H1 (cell line): ENCODE data around the gene CTBP2. TPM values are rescaled to one million over a fixed set of nuclear protein-coding genes. Genes with fewer than 3 reads are reported as not detected.
A peak's percentile ranks its signal among the peaks of the same experiment; 100 is the strongest.

Experiments used
- CTCF ChIA-PET: fragments of 300-600 bp; sonication (Branson Sonifier 250); formaldehyde crosslinking; loops from one replicate; lab custom pipeline; 2021; ENCODE audit not compliant: partially characterized antibody; lab: Charles Lee
- POLR2A ChIA-PET: fragments of 300-600 bp; sonication (Branson Sonifier 250); formaldehyde crosslinking; loops from one replicate; lab custom pipeline; 2021; ENCODE audit warnings: inconsistent platforms; ENCODE audit not compliant: partially characterized antibody; lab: Charles Lee
- DNase-seq, 2 experiments: peaks; one replicate each; pipeline versions ENCODE4 v3.0.0 to v3.0.0-alpha.2; 2010 to 2022; ENCODE audit warnings: low spot score in 2 of 2, low read depth in 1 of 2, mixed read lengths in 1 of 2
- FAIRE-seq: peaks from 2 replicates; lab custom pipeline; 2011; peaks lifted over from hg19 to GRCh38; lab: Jason Lieb, UNC
- H2AFZ ChIP-seq: 2 replicates; pipeline ENCODE4 v1.8.1; 2012; ENCODE audit warnings: low read length, inconsistent platforms
- H2AK5ac ChIP-seq: 2 replicates; pipeline ENCODE4 v1.6.1; 2013; ENCODE audit warnings: low read depth, low read length
- H2BK120ac ChIP-seq: replicated peaks from 2 replicates; pipeline ENCODE3; 2013; ENCODE audit warnings: low read depth, low read length, inconsistent platforms
- H2BK12ac ChIP-seq: 2 replicates; pipeline ENCODE4 v1.6.1; 2013; ENCODE audit warnings: low read depth, low read length
- H2BK15ac ChIP-seq: 2 replicates; pipeline ENCODE4 v1.6.1; 2013; ENCODE audit warnings: low read length
- H2BK20ac ChIP-seq: 2 replicates; pipeline ENCODE4 v1.6.1; 2013; ENCODE audit warnings: low read length
- H2BK5ac ChIP-seq: 2 replicates; pipeline ENCODE4 v1.6.1; 2013; ENCODE audit warnings: low read depth, low read length
- H3K14ac ChIP-seq: 2 replicates; pipeline ENCODE4 v1.6.1; 2013; ENCODE audit warnings: inconsistent platforms; ENCODE audit not compliant: insufficient read length
- H3K18ac ChIP-seq: 2 replicates; pipeline ENCODE4 v1.6.1; 2013; ENCODE audit warnings: low read length; ENCODE audit errors: extremely low read depth
- H3K23ac ChIP-seq: 2 replicates; pipeline ENCODE4 v1.6.1; 2013; ENCODE audit warnings: inconsistent platforms; ENCODE audit not compliant: insufficient read length
- H3K23me2 ChIP-seq: 2 replicates; pipeline ENCODE4 v1.6.1; 2013; ENCODE audit warnings: low read depth, low read length
- H3K27ac ChIP-seq: 2 replicates; pipeline ENCODE4 v1.6.1; 2011; ENCODE audit warnings: low read depth, low read length, inconsistent platforms
- H3K27me3 ChIP-seq, 4 experiments: replicated peaks in 1 of 4; 1 replicate in 1 of 4; 2 replicates in 3 of 4; pipeline versions ENCODE4 v1.6.1 to v1.8.1; 2011 to 2013; ENCODE audit warnings: low read length in 3 of 4, mild to moderate bottlenecking in 3 of 4, inconsistent platforms in 2 of 4, mixed read lengths in 2 of 4, moderate library complexity in 1 of 4; ENCODE audit not compliant: control insufficient read depth in 3 of 4, insufficient read depth in 3 of 4; ENCODE audit errors: extremely low read depth in 1 of 4
- H3K36me3 ChIP-seq, 4 experiments: 2 replicates each; pipeline versions ENCODE4 v1.6.1 to v1.8.1; 2011 to 2013; ENCODE audit warnings: mild to moderate bottlenecking in 4 of 4, low read length in 3 of 4, moderate library complexity in 2 of 4, control low read depth in 1 of 4, inconsistent platforms in 1 of 4; ENCODE audit not compliant: insufficient read depth in 4 of 4, control insufficient read depth in 2 of 4
- H3K4ac ChIP-seq: replicated peaks from 2 replicates; pipeline ENCODE3; 2013; ENCODE audit warnings: low read length, low read depth, mixed read lengths, inconsistent platforms; ENCODE audit not compliant: insufficient read length
- H3K4me1 ChIP-seq, 4 experiments: replicated peaks in 1 of 4; 1 replicate in 1 of 4; 2 replicates in 3 of 4; pipeline versions ENCODE4 v1.6.1 to v1.8.1; 2011 to 2013; ENCODE audit warnings: low read length in 3 of 4, inconsistent platforms in 2 of 4, mixed read lengths in 1 of 4; ENCODE audit not compliant: insufficient read depth in 4 of 4, control insufficient read depth in 3 of 4
- H3K4me2 ChIP-seq, 2 experiments: 2 replicates each; pipeline versions ENCODE4 v1.6.1 to v1.8.1; 2011 to 2013; ENCODE audit warnings: low read depth in 2 of 2, low read length in 2 of 2, control low read depth in 1 of 2, inconsistent platforms in 1 of 2, mild to moderate bottlenecking in 1 of 2; ENCODE audit not compliant: insufficient read depth in 1 of 2
- H3K4me3 ChIP-seq, 4 experiments: fragments of 200-600, 300-600 bp in 1 of 4; sonication (generic), shearing (Covaris generic), sonication (Bioruptor Twin) in 1 of 4; 2 replicates each; pipeline versions ENCODE4 v1.5.1 to v1.8.1; 2011 to 2016; ENCODE audit warnings: low read length in 4 of 4, low read depth in 3 of 4, control low read depth in 2 of 4, inconsistent platforms in 2 of 4, mild to moderate bottlenecking in 2 of 4, mixed read lengths in 1 of 4, moderate library complexity in 1 of 4; ENCODE audit not compliant: insufficient read depth in 2 of 4; ENCODE audit errors: extremely low read depth in 1 of 4
- H3K56ac ChIP-seq: replicated peaks from 2 replicates; pipeline ENCODE3; 2013; ENCODE audit warnings: low read depth, mild to moderate bottlenecking, mixed read lengths, low read length, inconsistent platforms; ENCODE audit not compliant: insufficient read length
- H3K79me1 ChIP-seq: 2 replicates; pipeline ENCODE4 v1.6.1; 2013; ENCODE audit warnings: low read depth, low read length, control low read depth
- H3K79me2 ChIP-seq, 2 experiments: 2 replicates each; pipeline versions ENCODE4 v1.6.1 to v1.8.1; 2012 to 2013; ENCODE audit warnings: low read length in 2 of 2, mild to moderate bottlenecking in 2 of 2, inconsistent platforms in 1 of 2; ENCODE audit not compliant: insufficient read depth in 2 of 2, control insufficient read depth in 1 of 2
- H3K9ac ChIP-seq, 4 experiments: replicated peaks in 1 of 4; 1 replicate in 1 of 4; 2 replicates in 3 of 4; pipeline versions ENCODE4 v1.6.1 to v1.8.1; 2011 to 2013; ENCODE audit warnings: low read depth in 3 of 4, low read length in 3 of 4, control low read depth in 2 of 4, mild to moderate bottlenecking in 2 of 4, moderate library complexity in 2 of 4, inconsistent platforms in 1 of 4; ENCODE audit errors: extremely low read depth in 1 of 4
- H3K9me3 ChIP-seq, 2 experiments: 2 replicates each; pipeline versions ENCODE4 v1.6.1 to v1.8.1; 2012 to 2013; ENCODE audit warnings: mild to moderate bottlenecking in 2 of 2, moderate library complexity in 2 of 2, control low read depth in 1 of 2, inconsistent platforms in 1 of 2, low read depth in 1 of 2, low read length in 1 of 2, mixed read lengths in 1 of 2; ENCODE audit not compliant: insufficient read depth in 2 of 2
- H4K20me1 ChIP-seq, 2 experiments: replicated peaks in 1 of 2; 2 replicates each; pipeline versions ENCODE3 to v1.8.1; 2011 to 2013; ENCODE audit warnings: inconsistent platforms in 2 of 2, low read length in 2 of 2, mild to moderate bottlenecking in 1 of 2; ENCODE audit not compliant: insufficient read depth in 2 of 2, control insufficient read depth in 1 of 2
- H4K5ac ChIP-seq: 2 replicates; pipeline ENCODE4 v1.6.1; 2013; ENCODE audit warnings: low read length, low read depth, mixed read lengths, inconsistent platforms; ENCODE audit not compliant: insufficient read length
- H4K8ac ChIP-seq: 2 replicates; pipeline ENCODE4 v1.8.0; 2013; ENCODE audit warnings: mild to moderate bottlenecking, moderate library complexity, low read length, inconsistent platforms; ENCODE audit not compliant: insufficient read depth; ENCODE audit errors: extremely low read depth
- H4K91ac ChIP-seq: replicated peaks from 2 replicates; pipeline ENCODE3; 2013; ENCODE audit warnings: low read length, mixed read lengths, inconsistent platforms; ENCODE audit not compliant: insufficient read length
- ASH2L ChIP-seq: fragments of 200-600, 300-600 bp; sonication (generic); IDR thresholded peaks from one replicate; pipeline ENCODE4 v1.7.1; 2017; ENCODE audit warnings: low read length
- CBX8 ChIP-seq: fragments of 300-800, 300-1000 bp; sonication (generic); IDR thresholded peaks from 2 replicates; pipeline ENCODE4 v1.7.1; 2016; ENCODE audit warnings: low read depth, low read length, borderline replicate concordance
- CTCF ChIP-seq, 3 experiments: IDR thresholded peaks; 1 replicate in 2 of 3; 2 replicates in 1 of 3; pipeline versions ENCODE4 v1.5.1 to v1.6.1; 2011; ENCODE audit warnings: low read length in 3 of 3, mild to moderate bottlenecking in 3 of 3, inconsistent platforms in 2 of 3, low read depth in 1 of 3, moderate library complexity in 1 of 3; ENCODE audit not compliant: insufficient read depth in 1 of 3; ENCODE audit errors: control extremely low read depth in 1 of 3
- POLR2AphosphoS5 ChIP-seq: IDR thresholded peaks from 2 replicates; pipeline ENCODE4 v1.6.1; 2011; ENCODE audit warnings: low read depth, low read length
- TAF1 ChIP-seq: IDR thresholded peaks from 2 replicates; pipeline ENCODE4 v1.6.1; 2011; ENCODE audit warnings: mild to moderate bottlenecking, low read depth, low read length
- TEAD4 ChIP-seq: IDR thresholded peaks from 2 replicates; pipeline ENCODE4 v1.6.1; 2012; ENCODE audit warnings: low read depth, low read length, inconsistent platforms, mixed read lengths
- ZNF274 ChIP-seq: IDR thresholded peaks from 2 replicates; pipeline ENCODE4 v1.7.0; 2012; ENCODE audit warnings: low read length, borderline replicate concordance; ENCODE audit errors: extremely low read depth
- WGBS, 2 experiments: shearing (Covaris generic) in 1 of 2; methylation state at CpG; one replicate each; pipeline versions ENCODE4 v1.1.6 to v1.1.7; 2013 to 2015; ENCODE audit warnings: low lambda C conversion rate in 2 of 2, mixed read lengths in 2 of 2, inconsistent platforms in 1 of 2, low coverage in 1 of 2, missing lambda C conversion rate in 1 of 2; ENCODE audit not compliant: insufficient replicate concordance in 2 of 2, insufficient coverage in 1 of 2, insufficient read length in 1 of 2; ENCODE audit errors: extremely low coverage in 1 of 2, missing lambda C conversion rate in 1 of 2; 5-methylcytosine and 5-hydroxymethylcytosine counted together
- polyA plus RNA-seq, 7 experiments: library from polyadenylated mRNA; depleted of rRNA in 3 of 7; stranded (reverse) in 5 of 7; unstranded in 2 of 7; fragments of >200 nt in 5 of 7; fragments of 200-250 nt in 2 of 7; gene quantifications; 1 replicate in 5 of 7; 2 replicates in 1 of 7; 4 replicates in 1 of 7; pipeline versions ENCODE4 v1.2.1 to v1.2.3, GENCODE V29; 2011 to 2013; ENCODE audit warnings: missing spikeins in 2 of 7, mixed read lengths in 2 of 7
- total RNA-seq: library from RNA; stranded (reverse); fragmentation: NEBNext Ultra II Directional; extraction: Animal tissue kit (Norgen Biotek cat#: 25700); gene quantifications from 2 replicates; pipeline ENCODE4 v1.2.1, GENCODE V29; 2021
- TF ChIP-seq, protein P1 (sequence below): IDR thresholded peaks from 2 replicates; pipeline ENCODE4 v1.6.1; 2011; ENCODE audit warnings: low read length, improper control_type of control experiment

CTBP2 gene
- total and polyA plus RNA-seq, 2 of the 8 experiments (the other 6 are each of a cell fraction or from before 2014, with no cell fraction given) = 208 to 221 TPM

GRCh38 chr10:125190414-125190813 is 30.1 kb upstream of the CTBP2 start:
- H3K36me3 ChIP-seq = no peaks in the 10 kb centered on the region
- no peaks in the 10 kb centered on the region for H3K9me3 ChIP-seq
- H3K23ac ChIP-seq = no peak overlapping the region
- H2AK5ac ChIP-seq = no peak overlapping the region
- CTCF ChIA-PET = no interaction called here
- peaks cover 0 to 3% (median 0%) of the 10 kb centered on the region in 4 experiments; a peak in 3 of 7 replicates for H3K27me3 ChIP-seq
- no peaks in the 10 kb centered on the region for H3K79me2 ChIP-seq
- H2AFZ ChIP-seq = no peak overlapping the region
- H3K56ac ChIP-seq = no peak overlapping the region
- H3K14ac ChIP-seq = no peak overlapping the region
- no peak for FAIRE-seq
- H3K18ac ChIP-seq = no peak overlapping the region
- DNase-seq = no peak
- H4K5ac ChIP-seq = no peak overlapping the region
- H2BK12ac ChIP-seq = 0 out of 2 replicates have a peak overlapping the region, but pooled peaks have one; percentile 60
- no peak overlapping the region for H2BK20ac ChIP-seq
- POLR2A ChIA-PET = no interaction called here
- no peak overlapping the region for H4K91ac ChIP-seq
- no peaks in the 10 kb centered on the region for H3K79me1 ChIP-seq
- H4K20me1 ChIP-seq = no peaks in the 10 kb centered on the region
- H3K27ac ChIP-seq = no peak overlapping the region
- H2BK15ac ChIP-seq = no peak overlapping the region
- no peak overlapping the region; the same call in 1 of the 2 replicates for H2BK5ac ChIP-seq
- H3K23me2 ChIP-seq = no peaks in the 10 kb centered on the region
- no peak overlapping the region for H4K8ac ChIP-seq
- no peaks in the 10 kb centered on the region; a peak in 2 of 7 replicates for H3K4me1 ChIP-seq
- no peak overlapping the region for H3K4me2 ChIP-seq
- H2BK120ac ChIP-seq = no peak overlapping the region
- TF ChIP-seq ZNF274 = no peak
- TF ChIP-seq CTCF (IDR thresholded peaks at IDR 0.05; ENCODE audit: control extremely low read depth in 1 of 3, insufficient read depth in 1 of 3, low read depth in 1 of 3, low read length in 3 of 3) = no peak
- TF ChIP-seq, protein P1, sequence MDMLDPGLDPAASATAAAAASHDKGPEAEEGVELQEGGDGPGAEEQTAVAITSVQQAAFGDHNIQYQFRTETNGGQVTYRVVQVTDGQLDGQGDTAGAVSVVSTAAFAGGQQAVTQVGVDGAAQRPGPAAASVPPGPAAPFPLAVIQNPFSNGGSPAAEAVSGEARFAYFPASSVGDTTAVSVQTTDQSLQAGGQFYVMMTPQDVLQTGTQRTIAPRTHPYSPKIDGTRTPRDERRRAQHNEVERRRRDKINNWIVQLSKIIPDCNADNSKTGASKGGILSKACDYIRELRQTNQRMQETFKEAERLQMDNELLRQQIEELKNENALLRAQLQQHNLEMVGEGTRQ = no peak
- no peak for TF ChIP-seq TAF1
- TF ChIP-seq TEAD4 = no peak
- TF ChIP-seq ASH2L = no peak
- TF ChIP-seq POLR2AphosphoS5 = no peak
- TF ChIP-seq CBX8 = no peak
- no peak overlapping the region for H3K4me3 ChIP-seq
- WGBS, 2 experiments = 91% methylated on average over 6 of the region's 6 CpGs; no CpG with 5 or more reads in 1 of the 2 experiments
- no peak overlapping the region for H3K4ac ChIP-seq
- H3K9ac ChIP-seq = no peak overlapping the region
